CMK (cell line): ENCODE results near the gene OR6Q1.

Experiments
- DNase-seq: peaks from one replicate; pipeline ENCODE4 v3.0.0-alpha.2; 2010; ENCODE audit warnings: low read depth

The OR6Q1 gene

DNA sequence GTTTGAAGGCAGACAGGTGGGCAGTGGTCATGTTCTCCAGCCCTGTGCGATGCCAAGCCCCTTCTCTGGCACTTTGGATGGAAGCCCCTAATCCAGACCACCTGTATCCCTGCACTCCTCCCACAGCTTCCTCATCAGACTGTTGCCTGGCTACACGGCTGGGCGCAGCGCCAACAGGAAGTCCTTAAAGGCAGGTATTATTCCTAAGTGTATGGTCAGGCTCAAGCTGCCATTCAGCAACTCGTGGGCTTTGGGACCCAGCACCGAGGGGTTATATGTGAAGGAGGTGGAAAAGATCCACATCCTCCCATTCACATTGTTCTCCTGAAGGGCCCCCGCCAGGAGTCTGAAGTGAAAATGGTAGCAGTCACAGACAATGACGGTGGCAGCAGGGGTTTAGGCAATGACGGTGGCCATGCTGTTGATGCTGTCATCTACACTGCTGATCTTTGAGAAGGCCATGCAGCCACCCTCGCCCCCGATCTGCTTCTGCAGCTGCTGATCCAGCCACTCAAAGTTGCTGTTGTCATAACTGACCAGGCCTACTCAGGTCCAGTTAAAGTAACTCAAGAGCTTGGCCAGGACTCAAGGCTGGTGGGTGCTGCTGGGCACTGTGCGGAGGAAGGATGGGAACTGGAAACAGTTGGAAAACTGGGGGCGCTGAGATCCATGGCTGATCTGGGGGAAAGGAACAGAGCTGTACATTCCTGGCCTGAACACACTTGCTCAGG is 27.7 kb downstream of the OR6Q1 start:
- DNase-seq = no peak

DNA sequence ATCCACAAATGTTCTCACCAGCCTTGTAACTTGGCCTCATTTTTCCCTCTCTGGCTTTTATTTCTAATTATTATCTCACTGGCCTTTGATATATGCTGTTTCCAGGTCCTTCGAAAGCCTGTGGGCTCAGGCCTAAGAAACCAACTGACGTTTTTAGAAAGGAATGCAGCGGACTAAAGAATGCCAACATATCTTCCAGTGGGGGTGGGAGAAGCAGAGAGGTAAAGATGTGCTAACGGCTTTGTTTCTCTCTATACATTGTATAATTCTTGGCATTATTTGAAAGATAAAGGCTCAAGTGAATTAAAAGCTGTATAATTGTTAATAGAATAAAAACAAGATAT is 28.2 kb downstream of the OR6Q1 start:
- DNase-seq = no peak

DNA sequence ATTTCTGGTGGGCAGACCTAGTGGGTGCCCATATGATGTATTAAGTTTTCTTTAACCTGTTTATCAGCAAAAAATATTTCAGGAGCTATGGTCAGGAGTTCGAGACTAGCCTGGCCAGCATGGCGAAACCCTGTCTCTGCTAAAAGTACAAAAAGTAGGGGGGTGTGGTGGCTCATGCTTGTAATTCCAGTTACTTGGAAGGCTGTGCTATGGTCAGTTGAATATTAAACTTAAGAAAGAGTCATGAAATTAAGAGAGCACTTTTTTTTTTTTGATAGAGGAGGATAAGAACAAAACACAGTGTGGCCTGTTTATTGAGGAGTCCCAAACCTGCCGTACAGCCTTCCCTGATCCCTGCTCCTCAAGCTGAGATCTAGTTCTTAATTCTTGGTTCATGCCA is 29.8 kb downstream of the OR6Q1 start:
- DNase-seq = no peak

DNA sequence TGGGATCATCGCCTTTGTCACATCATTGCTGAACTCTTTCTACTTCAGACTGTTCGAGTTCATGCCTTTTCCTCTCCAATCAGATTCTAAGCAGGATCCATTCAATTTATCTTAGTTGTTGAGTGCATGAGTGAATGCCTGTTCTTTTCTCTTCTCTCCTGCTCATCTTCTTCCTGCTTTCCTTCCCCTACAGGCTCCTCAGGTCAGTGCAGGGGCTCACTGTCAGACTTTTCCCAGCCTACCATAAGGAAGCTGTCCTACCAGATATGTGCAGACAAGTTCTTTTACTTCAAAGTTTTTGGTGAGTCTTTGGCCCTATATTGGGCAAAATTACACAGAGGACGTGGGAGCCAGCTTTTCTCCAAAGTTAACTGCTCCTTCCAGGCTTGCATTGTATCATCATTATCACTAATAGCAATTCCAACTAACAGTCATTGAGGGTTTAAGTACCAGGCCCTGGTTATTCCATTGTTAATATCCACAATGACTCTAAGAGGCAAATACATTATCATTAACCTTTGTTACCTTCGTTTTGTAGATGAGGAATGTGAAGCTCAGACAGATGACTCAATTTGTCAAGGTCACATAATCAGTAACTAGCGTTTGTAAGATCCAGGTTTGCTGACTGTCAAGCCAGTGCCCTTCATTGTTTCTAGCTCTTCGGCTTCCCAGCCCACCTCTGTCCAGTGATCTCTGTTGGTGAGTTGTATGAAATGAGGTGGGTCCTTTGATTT is 30.4 kb downstream of the OR6Q1 start:
- no peak for DNase-seq

DNA sequence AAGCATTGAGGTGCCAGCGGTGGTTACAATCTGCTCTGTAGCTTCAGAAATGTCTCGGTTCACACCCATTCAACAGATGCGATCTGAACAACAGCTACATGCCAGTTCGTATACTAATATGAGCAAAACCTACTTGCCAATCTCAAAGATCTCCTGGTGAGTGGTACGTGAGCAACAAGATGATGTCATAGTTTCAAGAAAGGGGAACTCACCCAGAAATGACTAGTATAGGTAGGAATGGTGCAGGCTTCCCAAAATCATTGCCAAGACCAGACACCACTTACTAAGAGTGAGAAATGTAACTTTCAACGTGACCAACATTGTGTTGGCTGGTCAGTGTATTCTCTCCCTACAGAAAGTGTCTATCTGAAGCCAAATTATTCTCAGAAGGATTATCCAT is 31.1 kb downstream of the OR6Q1 start:
- DNase-seq = no peak

DNA sequence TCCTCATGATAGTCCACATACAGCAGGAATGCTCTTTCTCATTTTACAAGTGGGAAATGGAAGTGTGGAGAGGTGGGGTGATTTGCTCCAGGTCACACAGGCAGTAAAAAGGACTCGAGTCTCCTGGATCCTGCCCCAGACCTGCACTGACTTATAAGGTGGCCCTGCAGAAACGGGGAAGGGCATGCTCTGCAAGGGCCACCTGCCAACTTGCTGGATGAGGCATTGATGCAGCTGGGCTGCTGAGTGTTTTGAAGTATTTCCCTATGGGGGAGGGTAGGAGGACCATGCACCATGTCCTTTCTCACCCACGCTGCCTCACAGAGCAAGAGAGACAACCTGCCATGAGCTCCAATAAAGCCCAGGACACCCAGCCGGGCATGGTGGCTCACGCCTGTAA is 36.9 kb downstream of the OR6Q1 start:
- no peak for DNase-seq

DNA sequence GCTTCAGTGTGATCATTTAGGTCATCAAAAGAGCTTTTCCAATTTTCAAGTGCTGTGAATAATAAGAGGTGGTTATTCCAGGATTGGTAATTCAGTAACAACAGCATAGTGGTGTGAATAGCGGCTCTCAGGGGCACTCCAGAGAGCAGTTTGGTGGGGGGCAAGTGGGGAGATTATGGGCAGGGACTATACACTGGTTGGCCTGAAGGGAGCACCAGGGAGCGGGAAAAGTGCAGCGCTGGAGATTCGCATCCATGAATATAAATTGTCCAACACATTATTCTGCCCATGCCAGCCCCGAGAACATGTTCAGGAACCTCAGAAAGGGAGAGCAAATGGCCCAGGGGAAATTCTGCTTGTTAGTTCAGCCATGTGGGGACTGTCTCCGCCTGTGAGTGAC is 37.9 kb downstream of the OR6Q1 start:
- DNase-seq = no peak

DNA sequence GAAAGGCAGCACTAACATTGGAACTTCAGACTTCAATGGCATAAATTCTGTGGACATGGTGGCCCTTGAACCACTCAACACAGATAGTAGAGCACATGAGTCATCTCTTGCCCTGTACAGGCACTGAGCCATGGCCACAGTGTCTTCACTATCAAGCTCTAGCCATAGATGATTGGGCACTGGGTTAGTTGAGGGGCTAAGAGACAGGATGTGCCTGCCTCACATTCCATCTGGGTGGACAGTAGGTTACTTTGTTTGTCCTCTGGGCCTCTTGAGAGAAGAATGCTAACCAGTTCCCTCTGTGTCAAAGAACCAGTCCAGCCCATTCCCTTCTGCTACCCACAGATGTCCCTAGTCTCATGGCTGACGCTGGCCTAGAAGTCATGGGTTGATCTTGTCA is 39.8 kb downstream of the OR6Q1 start:
- DNase-seq = no peak

DNA sequence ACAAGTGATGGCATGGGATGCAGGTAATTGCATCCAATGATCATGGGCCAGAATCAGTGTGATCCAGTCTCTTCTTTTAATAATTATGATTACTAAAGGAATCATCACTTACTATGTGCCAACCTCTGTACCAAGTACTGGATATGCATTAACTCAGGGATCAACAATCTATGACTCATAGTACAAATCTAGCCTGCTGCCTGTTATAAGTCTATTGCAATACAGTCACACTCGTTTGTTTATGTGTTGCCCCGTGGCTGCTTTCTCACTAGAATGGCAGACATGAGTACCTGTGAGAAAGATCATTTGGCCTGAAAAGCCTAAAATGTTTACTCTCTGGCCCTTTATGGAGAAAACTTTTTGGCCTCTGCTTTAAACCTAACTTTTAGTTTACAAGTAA is 45.0 kb downstream of the OR6Q1 start:
- DNase-seq = no peak
